Endometrial microvascular endothelial cells (primary cell): ENCODE measurements around the gene TSPAN6. TPM values are rescaled to one million over a fixed set of nuclear protein-coding genes. Genes with fewer than 3 reads are reported as not detected.

Source experiments
- in situ Hi-C: cut with HindIII; loops from 2 replicates; pipeline ENCODE4 v1.10.0; 2017; ENCODE audit warnings: low sequenced_read_pairs, low pct_unique_long_range_greater_than_20kb; ENCODE audit errors: inconsistent ontology term
- total RNA-seq: library from RNA; depleted of rRNA; stranded (reverse); fragments of >200 nt; gene quantifications from one replicate; pipeline ENCODE4 v1.2.3, GENCODE V29; 2015; ENCODE audit errors: inconsistent ontology term

TSPAN6 gene
- total RNA-seq, 1 donor from 2014 or later, result 38.6 TPM

DNA sequence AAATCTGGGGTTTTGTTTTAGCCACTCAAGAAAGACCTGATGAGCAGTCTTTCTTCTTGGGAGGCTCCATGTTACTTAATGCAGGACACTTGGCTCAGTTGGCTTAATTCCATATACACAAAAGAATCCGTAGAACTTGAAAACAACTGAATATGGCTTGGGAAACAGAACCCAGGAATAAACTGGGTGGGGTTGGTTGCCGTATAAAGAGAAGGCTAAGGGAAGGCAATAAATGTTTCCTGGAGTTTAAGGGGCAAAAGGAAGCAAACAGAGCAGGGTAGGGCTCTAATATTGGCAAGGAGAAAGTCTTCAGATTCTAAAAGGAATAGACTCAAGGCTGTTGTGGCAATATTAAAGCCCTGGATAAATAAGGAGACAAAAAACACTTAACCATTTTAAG, 43.5 kb downstream of the TSPAN6 start:
- in situ Hi-C loops, result no loop called here

DNA sequence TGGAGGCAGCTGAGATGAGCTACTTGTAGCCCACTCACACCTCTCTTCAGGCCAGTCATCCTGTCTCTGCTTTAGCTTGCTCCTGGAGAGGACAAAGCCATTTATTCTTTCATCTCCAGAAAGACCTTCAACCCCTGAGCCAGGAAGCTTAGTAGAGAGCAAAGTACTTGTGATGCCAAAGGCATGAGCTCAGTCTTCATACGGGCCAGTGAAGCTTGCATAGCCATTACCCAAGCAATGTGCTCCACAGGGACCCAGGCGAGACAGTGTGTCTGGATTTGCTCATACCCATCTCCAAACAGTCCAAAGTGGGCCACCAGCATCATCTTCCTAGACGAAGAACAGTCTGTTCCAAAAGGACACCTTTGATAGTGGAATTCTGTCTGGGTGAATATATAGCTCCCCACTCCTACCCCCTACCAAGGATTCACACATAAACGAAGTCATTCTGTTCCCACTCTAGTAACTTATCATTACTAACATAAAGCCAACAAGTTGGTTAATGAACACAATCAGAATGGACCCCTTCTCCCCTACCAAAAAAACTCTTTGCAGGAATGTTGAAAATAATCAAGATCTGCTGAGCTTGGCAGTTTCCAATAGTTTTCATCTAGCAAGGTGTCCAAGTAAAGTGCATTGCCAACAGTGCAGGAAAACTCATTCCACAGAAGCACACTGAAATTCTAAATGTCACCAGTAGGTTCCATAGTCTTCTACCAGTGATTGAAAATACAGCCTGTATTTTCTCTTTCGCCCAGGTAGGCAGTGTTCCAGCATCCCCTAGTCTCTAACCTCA, 45.2 kb downstream of the TSPAN6 start:
- in situ Hi-C loops, result no loop called here

- in situ Hi-C loops, result no loop called here
Observed at GRCh38 chrX:100587861-100588260, 48.7 kb downstream of the TSPAN6 start.

DNA sequence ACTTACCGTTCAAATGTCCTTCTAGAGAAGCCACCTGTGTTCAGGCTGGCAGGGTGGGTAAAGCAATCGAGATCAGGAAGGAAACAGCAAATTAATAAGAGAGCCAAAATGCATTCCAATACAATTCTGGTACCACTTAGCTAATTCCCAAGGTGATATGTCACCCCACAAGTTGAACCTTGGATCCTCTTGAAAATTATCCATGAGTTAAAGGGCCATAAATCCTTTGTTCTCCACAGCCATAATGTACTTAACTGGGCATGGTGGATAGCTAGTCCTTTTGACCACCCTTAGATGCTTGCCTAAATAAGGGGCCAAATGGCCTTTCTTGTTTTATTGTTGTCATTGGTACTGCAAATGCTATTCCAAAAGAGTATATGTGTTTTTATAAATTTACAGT, 49.9 kb downstream of the TSPAN6 start:
- in situ Hi-C loops, result no loop called here

GRCh38 chrX:100584611-100585010, 52.0 kb downstream of the TSPAN6 start, which contains the start of gene TNMD:
TSS of gene TNMD (plus strand) at chrX:100584936. CDS start at chrX:100585019, 83 bp downstream.
- in situ Hi-C loops, result no loop called here

Other genes starting within 250 kb of the TSPAN6 start
- not detected for gene PCDH19, start 226.5 kb downstream of the TSPAN6 start, total RNA-seq
- not detected for gene TNMD, start 51.9 kb downstream of the TSPAN6 start, total RNA-seq
- gene SRPX2, start 7.4 kb upstream of the TSPAN6 start, total RNA-seq, result 67.8 TPM
- gene SYTL4, start 95.3 kb upstream of the TSPAN6 start, total RNA-seq, result 27.2 TPM
- gene CSTF2, start 183.6 kb upstream of the TSPAN6 start, total RNA-seq, result 38.6 TPM
- not detected for gene NOX1, start 237.6 kb upstream of the TSPAN6 start, total RNA-seq